GM13977 (cell line): ENCODE data around the gene MSRB3.
A peak's percentile ranks its signal among the peaks of the same experiment; 100 is the strongest.

Source experiments
- DNase-seq: peaks from one replicate; pipeline ENCODE4 v3.0.0; 2012; ENCODE audit warnings: low spot score
- in situ Hi-C: fragments of 300-500 bp; cut with MboI; formaldehyde crosslinking; loops from one replicate; pipeline ENCODE4 v1.12.0; 2022; ENCODE audit warnings: low sequenced_read_pairs, low pct_unique_long_range_greater_than_20kb, mixed read lengths, inconsistent platforms; ENCODE audit not compliant: unreplicated experiment
- TF ChIP-seq, protein P1 (sequence below): IDR thresholded peaks from 2 replicates; pipeline ENCODE4 v1.5.1; 2012; ENCODE audit warnings: mild to moderate bottlenecking, control low read depth; ENCODE audit not compliant: insufficient read depth; ENCODE audit errors: extremely low read depth, missing control alignments

MSRB3 gene

DNA sequence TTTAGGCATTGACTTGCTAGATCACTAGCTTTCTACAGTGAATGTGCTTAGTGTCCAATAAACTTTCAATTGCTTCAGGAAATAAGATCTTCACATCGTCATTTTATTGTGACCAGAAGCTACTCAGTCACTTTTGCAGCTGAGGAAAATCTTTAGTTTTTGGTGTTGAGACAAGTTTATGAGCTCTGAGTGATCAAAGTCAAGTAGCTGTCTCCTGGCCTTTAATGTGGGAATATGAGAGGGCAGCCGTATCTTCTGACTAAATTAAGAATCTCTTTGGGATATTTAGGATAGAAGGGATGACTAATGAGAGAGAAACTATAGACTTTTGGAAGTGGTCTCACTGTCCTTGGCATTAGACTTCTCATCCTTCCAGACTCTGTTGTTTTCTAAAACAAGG is 21.6 kb downstream of the MSRB3 start:
- in situ Hi-C loops: no loop called here
- DNase-seq: no peak
- TF ChIP-seq, protein P1, sequence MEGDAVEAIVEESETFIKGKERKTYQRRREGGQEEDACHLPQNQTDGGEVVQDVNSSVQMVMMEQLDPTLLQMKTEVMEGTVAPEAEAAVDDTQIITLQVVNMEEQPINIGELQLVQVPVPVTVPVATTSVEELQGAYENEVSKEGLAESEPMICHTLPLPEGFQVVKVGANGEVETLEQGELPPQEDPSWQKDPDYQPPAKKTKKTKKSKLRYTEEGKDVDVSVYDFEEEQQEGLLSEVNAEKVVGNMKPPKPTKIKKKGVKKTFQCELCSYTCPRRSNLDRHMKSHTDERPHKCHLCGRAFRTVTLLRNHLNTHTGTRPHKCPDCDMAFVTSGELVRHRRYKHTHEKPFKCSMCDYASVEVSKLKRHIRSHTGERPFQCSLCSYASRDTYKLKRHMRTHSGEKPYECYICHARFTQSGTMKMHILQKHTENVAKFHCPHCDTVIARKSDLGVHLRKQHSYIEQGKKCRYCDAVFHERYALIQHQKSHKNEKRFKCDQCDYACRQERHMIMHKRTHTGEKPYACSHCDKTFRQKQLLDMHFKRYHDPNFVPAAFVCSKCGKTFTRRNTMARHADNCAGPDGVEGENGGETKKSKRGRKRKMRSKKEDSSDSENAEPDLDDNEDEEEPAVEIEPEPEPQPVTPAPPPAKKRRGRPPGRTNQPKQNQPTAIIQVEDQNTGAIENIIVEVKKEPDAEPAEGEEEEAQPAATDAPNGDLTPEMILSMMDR: no peak

DNA sequence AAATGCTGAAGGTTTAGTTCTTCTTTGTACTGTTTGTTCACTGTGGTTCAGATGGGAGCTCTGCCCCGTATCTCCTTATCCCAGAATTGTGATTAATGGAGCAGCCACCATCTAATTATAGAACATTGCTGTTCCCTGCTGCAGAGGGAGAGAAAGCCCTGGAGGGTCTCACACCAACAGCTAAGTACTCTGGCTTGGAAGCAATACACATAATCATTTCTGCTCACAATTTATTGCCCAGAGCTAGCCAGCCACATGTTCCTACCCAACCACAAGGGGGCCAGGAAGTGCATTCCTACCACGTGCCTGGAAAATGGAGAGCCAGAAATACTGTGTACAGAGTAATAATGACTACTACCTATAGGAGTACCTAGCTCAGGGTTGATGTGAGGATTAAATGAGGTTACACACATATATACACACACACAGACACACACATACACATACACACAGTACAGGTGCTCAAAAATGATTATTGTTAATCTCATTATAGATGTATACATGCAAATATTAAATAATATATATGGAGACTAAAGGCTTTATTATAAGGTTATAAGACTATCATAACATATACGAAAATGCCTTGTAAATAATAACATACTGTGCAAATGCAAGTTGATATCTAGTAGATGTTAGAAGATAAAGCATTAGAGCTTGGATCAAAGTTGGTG is 22.3 kb downstream of the MSRB3 start:
- TF ChIP-seq, protein P1: no peak
- in situ Hi-C loops: no loop called here
- DNase-seq: no peak

DNA sequence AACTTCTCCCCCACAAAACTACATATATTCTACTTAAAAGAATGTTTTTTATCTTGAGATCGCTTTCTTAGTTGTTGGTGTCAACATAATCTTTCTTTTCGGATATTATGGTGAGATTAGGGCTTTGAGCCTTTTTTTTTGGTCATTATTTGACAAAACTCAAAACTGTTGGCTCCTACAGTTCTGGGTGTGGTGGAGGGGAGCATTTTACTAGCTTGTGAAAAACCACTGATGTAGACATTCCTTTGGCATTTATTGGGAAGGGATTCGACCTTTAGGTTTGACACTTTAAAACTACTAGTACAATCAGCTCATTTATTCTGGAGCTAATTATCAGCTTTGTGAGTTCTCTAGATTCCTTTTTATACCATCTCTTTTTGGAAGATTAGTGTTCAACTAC is 24.4 kb downstream of the MSRB3 start:
- in situ Hi-C loops: no loop called here
- TF ChIP-seq, protein P1: no peak
- DNase-seq: no peak

DNA sequence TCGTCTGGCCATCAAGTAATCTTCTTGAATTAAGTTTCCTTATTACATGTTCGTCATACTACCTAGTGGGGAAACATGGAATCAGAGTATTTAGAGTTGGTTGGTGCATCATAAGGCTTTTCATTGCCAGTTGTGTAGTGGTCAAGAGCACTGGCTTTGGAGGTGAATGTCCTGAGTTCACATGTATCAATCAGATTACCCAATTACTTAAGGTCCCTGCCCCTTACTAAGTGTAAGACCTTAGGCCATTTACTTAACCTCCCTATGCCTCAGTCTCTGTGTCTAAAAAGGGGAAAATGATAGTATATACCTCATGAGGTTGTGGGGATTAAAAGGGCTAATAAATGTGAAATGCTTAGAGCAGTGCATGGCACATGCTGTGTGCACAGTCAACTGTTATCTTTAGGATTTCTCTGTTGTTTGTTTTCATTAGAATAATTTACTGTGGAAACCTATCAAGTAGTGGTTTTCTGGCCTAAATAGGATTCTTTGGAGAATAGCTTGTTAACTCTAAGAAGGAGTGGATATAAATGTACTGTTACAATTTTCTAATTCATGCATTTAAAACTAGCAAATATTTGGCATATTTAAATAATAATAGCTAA is 27.0 kb downstream of the MSRB3 start:
- no peak for DNase-seq
- in situ Hi-C loops: no loop called here

DNA sequence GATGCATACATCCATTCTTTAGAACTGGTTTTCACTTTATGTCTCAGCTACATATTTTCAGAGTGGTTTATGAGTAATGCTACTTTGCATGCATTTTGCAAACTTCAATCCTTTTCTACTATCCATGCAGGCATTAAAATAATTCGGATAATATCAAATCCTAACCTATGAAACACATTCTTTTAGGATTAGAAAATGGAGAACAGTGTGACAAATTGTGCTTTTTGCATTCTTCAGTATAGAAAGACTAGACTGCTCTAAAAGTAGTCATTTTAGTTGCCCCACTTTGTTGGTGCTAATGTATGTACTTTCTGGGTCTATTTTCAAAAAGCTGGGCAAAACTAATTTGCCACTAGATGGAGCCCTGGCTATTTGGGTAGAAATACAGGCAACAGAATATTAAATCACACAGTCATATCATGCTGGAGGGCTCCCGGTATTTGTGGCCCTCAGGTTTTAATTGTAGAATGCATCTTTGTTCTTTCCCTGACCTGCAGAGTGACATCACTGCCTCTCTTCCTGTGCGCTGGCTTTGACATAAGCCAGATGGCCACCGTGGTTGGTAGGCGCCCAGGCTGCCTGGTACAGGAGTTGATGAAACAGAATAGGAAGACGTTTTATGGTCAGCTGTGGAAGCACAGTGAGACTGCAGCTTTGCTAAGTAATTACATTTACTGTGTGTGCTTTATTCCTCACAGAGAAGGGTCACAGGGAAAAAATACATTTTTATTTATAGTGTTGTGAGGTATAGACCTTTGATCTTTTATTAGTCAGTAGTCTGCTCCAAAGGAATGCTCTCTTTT is 28.1 kb downstream of the MSRB3 start:
- in situ Hi-C loops: no loop called here
- TF ChIP-seq, protein P1: peak; percentile 62
- DNase-seq: no peak

More for the DNA sequence above, 27.0 kb downstream of the MSRB3 start:
- TF ChIP-seq, protein P1: no peak

DNA sequence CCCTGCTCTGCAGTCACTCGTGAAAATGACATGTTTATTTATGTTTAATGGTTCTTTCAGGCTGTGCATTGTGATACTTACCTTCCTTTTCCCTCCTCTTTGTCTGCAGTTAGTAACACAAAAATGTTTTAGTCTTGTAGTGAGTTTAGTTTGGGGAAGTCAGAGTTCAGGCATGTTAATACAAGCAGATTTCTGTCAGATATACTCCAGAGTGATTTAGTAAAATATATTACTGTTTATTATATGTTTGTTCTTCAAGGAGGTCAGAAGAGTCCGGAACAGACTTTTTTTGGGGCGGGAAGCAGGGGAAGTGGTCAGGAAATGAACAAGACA is 28.7 kb downstream of the MSRB3 start:
- in situ Hi-C loops: no loop called here
- TF ChIP-seq, protein P1: no peak
- no peak for DNase-seq
